GM18502 (cell line): ENCODE results near the gene TINAG.

ENCODE experiments used
- ATAC-seq: cut with Tn5 transposase; IDR thresholded peaks from one replicate; pipeline ENCODE4 v1.9.1; 2021; ENCODE audit warnings: mild to moderate bottlenecking; ENCODE audit not compliant: unreplicated experiment, poor library complexity

The TINAG gene, protein sequence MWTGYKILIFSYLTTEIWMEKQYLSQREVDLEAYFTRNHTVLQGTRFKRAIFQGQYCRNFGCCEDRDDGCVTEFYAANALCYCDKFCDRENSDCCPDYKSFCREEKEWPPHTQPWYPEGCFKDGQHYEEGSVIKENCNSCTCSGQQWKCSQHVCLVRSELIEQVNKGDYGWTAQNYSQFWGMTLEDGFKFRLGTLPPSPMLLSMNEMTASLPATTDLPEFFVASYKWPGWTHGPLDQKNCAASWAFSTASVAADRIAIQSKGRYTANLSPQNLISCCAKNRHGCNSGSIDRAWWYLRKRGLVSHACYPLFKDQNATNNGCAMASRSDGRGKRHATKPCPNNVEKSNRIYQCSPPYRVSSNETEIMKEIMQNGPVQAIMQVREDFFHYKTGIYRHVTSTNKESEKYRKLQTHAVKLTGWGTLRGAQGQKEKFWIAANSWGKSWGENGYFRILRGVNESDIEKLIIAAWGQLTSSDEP

DNA sequence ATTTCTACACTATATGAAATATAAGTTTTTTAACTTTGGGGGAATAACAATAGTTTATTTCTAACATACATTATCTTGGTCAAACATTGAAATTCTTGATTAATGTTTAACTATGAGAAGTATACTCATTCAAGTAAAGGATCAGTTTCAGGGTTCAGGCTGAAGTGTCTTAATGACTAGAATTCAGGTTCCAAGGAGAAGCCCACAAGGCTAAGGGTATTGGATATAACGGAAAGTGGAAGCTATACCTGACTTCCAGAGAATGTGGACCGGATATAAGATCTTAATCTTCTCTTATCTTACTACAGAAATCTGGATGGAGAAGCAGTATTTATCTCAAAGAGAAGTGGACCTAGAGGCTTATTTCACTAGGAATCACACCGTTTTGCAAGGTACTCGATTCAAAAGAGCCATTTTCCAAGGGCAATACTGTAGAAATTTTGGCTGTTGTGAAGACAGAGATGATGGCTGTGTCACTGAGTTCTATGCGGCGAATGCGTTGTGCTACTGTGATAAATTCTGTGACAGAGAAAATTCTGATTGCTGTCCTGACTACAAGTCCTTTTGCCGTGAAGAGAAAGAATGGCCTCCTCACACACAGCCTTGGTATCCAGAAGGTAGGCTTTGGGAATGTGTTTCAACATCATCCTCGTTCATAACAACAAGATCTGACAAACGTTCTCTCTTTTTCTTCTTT lies at the start of gene TINAG:
TSS of gene TINAG (plus strand) at position 153 of the 697 bp plus-strand sequence. CDS start at position 263, 110 bp downstream.
- ATAC-seq: no peak

DNA sequence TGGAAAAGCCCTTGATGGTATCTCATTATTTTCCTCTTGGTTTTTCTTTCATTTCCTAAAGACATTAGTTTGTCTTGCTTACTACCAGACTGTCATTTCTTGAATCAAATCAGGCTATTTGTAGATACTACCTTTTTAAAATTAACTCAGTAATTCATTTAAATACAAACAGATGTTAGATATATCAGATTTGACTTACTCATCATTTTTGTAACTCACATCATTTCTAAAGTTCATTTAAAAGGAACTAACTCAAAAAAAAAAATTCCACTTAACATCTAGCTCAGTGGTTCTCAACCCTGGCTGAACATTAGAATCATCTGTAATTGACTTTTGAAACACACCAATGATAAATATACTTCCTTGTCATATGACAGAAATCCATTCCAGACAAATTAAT lies 48.2 kb upstream of the TINAG start:
- no peak for ATAC-seq

DNA sequence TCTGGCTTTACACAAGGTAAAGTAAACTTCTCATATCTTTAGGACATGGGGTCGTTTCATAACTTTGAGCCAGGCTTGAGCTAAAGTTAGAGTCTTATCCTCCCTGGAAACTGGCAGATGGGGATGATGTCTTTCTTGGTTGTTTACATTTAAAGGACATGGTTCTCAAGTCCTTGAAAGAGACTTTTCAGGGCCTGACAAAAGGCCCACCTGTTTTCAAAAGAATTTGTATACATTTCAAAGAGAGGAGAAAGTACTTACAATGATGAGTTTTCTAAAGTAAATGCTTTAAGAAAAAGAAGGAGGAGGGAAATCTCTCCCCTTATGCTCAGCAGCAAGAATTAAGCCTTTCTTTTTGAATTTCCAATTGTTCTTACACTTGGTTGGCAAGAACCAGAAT lies 45.7 kb upstream of the TINAG start:
- ATAC-seq: no peak

DNA sequence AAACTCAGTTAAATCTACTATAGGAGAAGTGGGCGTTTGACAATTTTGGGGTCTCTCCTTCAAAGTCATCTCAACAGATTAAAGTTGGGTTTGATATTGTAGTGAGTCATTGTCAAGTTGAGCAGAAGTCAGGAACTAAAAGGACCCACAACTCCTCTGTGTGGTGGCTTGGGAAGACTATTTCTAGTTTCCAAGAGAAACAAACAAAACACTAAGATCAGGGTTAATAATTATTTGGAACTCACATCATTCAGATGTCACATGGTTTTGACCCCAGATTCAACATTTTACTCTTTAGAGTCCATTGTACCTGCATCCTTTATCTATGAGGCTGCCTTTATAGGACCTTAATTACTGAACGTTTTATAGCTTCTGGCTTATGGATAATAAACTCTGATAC lies 45.3 kb upstream of the TINAG start:
- ATAC-seq: no peak

DNA sequence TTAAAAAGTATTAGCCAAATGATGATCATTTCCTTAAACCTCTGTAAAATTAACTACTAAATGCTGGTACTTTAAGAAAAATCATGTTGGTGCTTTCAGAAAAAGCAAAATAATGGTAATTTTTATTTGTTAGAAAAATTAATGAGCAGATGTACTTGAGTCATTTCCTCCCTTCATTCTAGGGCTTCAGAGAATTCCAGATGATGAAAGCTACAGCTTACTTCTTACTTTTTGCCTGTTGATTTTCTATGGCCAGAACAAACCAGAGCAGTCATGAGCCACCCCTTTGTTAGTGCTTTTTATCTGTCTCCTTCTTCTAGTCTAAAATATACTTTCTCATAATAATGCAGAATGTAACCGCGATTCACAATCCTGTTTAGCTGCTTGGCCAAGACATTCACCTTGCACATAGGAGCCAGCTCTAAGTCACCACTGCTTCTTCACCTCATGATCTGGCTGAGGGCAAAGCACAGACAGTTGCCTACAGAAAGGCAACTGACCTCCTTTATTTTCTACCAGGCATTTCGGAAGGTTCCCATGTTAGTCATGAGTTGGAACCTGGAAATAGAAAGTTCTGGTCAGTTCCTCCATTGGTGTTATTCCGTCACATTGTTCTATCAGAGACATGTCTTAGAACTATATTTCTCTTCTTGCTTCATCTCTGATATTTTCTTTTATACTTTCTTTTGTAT lies 43.5 kb upstream of the TINAG start:
- no peak for ATAC-seq

DNA sequence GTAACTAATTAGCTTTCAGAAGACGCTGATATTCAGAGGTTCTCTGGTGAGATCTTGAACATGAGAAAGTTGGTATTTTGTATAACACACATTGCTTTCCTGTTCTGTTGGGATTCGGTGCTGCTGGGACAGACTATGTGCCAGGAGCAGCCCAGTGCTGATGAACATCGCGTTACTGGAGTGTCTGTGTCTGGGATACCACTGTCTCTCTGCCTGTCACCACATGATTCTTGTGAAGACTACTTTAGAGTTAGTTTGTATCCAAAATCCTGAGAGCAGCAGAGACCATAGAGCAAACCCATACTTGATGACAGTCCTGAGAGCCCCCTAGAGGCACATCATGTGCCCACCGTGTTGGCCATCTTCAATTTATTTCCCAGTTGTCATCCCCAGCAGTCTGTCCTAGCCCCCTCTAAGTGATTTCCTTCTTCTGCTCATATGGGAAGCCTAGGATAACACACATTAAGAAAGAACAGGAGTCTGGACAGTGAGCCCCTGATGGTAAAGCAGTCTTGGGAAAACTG lies 41.8 kb upstream of the TINAG start:
- ATAC-seq: no peak

DNA sequence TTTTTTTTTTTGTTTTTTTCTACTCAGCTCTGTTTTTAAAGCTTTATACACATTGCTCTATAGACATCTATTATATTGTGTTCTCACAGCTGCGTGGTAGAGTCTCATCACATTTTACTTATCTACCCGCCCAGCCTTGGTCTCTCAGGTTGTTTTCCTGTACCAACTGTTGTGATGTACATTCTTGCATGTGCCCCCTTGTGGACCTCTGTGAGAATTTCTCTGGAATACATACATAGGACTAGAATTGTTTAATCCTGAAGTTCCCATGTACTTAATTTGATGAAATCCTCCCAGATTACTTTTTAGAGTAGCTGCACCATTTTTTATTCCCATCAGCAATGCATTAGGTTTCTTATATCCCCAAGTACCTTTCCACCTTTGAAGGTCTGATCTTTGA lies 40.4 kb upstream of the TINAG start:
- ATAC-seq: peak; percentile 82

DNA sequence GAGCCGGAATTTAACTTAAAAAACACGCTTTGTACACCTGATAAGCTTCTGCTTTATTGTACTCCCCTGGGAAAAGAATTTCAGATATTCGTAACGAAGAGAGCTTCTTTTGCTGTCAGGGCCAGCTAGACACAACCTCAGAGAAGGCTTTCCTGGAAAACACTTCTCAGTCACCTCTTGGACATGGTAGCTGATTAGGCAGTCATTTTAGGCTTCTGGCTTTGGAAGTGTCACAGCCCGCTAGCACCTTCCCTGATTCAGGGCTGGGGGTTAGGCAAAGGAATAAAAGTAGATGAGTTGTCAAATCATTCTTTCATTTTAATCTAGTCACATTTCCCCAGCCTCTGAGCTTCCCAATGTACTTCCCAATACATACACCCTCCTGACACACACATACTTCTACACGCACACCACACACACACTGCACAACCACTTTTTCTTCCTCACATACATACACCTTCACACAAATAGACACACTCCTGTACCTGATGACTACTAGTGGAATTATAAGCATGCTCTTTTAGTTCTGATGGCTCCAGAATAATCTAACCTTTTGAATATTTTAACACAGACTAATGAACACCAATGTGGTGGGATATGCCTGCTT lies 34.9 kb upstream of the TINAG start:
- ATAC-seq: no peak

DNA sequence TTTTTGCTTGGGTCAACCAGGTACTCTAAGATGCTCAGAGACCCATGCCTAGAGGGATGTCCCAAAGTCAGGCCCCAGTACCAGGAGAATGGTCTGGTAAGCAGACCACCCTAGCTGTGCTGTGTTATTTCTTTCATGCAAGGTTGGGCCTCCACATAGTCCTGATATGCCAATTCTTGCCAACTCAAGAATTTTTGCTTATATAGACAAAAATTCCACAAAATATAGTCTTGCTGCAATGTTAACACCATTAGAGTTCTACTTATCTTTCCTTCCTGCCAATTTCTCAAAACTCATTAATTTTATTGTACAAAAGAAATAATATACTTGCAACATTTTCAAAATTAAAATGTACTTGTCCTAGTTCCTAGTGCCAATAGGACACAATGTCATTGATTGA lies 33.9 kb upstream of the TINAG start:
- no peak for ATAC-seq

DNA sequence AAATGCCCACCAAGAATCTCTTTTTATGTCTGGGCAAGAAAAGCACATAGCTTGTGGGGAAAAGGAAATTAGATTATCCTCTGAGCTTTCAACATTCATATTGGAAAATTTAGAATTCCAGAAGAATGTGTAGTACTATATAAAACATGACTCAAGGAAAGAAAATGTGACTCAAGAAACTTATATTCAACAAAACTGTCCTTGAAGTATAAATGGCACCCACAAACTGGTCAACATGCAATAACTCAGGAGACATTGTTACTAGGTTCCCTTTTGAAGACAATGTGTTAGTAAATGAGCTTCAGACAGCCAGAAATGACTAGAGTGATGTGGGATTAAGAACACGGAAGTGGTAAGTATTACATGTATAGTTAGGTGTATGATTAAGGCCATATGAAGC lies 26.1 kb upstream of the TINAG start:
- no peak for ATAC-seq

DNA sequence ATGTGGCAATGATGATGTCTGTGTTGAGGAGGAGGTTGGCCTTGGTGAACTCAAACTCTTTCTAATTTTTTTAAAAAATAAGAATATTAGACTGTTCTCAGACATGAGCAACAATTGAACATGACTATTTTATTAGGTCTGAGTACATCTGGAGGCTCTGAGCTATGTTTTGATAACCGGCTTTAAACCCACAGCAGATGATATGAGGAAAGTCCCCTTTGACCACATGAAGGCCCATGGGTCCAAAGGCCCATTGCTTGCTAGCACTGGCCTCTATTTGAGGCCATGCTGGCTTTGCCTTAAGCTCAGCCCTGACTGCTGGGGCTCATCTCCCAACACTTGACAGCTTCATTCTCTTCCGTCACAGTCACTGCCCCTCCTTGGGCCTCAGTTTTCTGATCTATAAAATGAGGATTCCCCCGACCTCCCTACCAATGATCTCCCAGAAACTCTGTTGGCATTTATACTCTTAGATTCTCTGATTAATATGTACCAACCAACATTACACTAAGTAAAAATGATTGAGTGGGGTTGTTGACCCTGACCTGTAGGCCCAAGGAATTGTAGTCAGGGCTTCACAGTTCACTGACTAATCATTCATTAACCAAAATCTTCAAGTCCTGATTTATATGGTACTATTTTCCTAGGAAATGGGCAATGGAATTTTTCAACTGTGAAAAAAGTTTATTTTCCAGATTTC lies 23.9 kb upstream of the TINAG start:
- ATAC-seq: no peak

DNA sequence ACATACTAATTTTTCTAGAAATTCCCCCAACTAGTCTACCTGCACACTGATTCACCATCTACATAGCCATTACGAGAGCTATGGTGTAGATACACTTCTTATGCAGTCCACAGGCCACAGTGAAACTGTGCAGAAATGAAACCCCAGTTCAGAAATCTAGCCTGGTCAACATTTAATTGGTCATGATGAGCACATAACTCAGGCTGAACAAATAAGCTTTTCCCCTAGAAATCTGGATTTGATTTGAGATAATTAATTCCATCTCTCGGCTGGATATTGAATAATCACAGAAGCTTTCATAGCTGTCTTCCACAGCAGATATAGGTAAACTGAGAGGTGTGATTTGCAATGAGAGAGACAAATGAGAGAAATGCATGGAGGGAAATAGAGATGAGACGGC lies 22.6 kb upstream of the TINAG start:
- ATAC-seq: no peak

DNA sequence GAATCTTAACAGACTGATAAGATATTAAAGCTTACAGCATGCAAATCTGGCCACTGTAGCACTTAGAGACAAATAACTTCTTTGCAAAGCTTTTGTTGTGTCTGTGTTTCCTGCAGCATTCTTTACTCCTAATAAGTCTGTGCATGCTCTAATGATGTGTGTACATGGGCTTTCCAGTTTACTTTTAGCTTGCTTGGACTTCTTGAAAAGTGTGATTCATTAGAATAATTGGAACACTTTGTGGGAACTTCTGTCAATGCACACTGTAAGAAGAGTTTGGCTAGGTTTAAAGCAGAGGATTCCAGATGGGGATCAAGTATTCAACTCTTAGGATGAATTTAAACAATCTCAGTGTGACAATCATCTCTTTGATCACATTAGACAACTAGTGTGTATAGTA lies 22.1 kb upstream of the TINAG start:
- no peak for ATAC-seq

DNA sequence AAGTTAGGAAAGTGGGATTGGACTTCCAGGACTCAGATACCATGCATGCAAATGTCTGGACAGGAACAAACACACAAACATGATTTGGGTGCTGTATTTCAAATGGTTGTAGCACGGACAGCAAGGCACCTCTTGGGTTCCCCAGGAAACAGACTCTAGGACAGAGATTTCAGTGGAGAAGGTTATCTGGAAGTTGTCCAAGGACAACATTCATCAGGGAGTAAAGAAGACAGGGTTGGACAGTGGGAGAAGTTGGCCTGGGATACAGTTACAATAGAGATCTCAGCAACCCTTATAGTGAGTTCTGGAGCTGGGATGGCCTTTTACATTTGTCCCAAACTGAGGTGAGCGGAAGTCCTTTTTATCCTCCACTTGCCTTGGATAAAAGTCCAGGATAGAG lies 19.8 kb upstream of the TINAG start:
- ATAC-seq: no peak

DNA sequence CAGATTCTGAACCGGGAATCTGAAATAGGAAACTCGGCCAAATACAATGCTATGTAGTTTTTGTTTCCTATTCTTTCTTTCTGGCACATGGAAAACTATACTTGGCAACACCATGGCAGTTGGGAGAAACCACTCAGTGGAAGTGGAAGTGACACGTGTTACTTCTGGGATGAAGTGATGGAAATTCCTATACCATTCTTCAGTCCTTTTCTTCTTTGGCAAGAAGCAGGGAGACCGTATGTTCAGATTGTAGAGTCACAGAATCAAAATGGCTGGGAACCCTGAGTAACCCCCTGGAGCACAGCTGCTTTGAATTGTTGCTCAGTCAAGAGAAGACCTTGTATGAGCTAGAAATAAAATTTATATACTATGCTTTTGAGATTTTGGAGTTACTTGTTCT lies 18.8 kb upstream of the TINAG start:
- ATAC-seq: no peak

DNA sequence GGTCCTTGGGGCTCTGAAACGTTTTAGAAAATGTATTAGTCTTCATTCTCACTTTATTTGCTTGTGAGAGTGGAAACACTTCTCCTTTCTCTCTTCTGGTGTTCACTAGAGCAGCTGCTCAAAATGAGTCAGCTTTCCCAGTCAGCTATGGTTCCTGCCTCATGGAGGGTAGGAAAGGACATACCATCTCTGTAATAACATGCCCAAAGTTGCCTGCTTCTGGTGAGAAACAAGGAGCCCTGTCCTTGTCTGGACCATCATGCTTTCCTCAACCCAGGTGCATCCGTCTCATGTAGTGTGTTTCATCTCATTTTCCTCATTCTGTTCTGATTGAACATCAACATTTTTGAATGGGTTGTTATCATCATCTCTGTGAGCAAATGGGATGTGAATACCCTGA lies 17.1 kb upstream of the TINAG start:
- ATAC-seq: peak; percentile 70

DNA sequence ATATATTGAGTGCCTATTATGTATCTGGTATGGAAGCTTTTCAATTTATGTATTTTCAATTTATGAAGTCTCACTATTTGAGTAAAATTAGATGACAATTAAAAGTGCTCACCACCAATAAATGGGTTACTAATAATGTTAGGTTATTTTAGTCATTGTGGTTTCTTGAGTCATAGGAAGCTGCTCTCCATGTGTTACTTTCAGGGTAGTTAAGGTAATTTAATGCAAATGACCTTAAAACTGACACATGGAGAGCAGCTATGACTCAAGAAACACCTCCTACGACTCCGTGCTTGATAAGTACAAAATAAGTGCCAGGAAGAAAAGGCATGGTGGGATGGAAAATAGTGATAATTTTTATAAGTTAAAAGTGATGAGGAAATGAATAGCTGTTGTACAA lies 16.5 kb upstream of the TINAG start:
- peak; percentile 90 for ATAC-seq

DNA sequence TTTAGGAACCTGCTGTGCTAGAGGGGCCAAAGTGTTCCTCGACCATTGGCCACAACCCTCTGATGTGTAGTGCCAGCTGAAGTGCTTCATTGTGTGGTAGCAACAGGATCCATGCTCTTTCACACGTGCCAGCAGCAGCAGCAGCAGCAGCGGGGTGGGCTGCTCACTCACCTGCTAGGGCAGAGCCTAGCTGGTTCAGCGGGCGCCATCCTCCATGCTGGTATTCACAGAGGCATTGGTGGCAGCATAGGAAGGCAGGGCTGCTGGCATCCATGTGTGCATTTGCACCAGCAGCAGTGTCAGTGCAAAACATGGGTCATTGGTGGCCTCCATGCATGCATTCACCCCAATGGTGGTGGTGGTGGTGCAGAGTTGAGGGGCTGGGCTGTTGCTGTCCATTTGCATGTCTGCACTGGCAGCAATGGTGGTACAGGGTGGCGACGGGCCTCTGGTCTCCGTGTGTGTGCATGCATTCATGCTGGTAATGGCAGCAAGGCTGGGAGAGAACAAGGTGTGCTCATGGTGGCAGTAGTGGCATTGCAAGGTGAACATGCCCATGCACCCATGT lies 13.2 kb upstream of the TINAG start:
- no peak for ATAC-seq

DNA sequence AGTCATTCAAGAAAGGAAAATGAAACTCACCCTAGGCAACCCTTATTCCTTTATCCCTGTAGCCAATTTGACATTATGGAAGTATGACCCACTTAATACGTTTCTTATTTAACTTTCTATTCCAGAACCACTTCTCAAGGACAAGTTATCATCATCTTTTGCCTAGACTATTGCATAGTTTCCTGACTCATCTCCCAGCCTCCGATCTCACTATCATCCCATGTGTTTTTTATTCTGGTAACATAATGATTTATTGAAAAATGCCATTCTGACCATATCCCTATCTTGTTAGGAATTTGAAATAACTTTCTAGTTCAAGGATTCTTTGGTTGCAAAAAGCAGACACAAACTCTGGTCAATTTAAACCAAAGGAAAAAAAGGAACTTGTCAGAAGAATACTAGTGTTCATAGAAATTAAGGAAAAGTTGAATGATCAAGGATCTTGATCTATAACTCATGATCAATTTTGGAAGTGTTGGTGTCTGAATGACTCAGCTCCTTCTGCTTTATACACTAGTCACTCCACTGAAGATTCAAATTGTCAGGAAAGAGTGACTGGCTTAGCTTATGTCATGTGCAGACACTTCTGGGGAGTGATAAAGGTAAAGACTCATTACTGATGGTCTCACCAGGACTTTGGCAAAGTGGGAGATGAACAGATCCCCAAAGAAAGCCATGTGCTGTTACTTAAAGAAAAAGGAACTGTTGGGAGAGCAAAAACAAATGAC lies 8.5 kb upstream of the TINAG start:
- no peak for ATAC-seq
